Measurements from ENCODE around the gene ANP32E.

ANP32E gene

GRCh38 chr1:150273311-150273710, 37.4 kb upstream of the ANP32E start:
- DNase-seq (ENCODE audit: low spot score): no peak
- no peak for TF ChIP-seq CTCF (IDR thresholded peaks at IDR 0.05; ENCODE audit: borderline replicate concordance, control extremely low read depth, extremely low read depth, insufficient read depth, missing control alignments)
- in situ Hi-C loops (cut with MboI; ENCODE audit: low sequenced_read_pairs, unreplicated experiment): no loop called here

DNA sequence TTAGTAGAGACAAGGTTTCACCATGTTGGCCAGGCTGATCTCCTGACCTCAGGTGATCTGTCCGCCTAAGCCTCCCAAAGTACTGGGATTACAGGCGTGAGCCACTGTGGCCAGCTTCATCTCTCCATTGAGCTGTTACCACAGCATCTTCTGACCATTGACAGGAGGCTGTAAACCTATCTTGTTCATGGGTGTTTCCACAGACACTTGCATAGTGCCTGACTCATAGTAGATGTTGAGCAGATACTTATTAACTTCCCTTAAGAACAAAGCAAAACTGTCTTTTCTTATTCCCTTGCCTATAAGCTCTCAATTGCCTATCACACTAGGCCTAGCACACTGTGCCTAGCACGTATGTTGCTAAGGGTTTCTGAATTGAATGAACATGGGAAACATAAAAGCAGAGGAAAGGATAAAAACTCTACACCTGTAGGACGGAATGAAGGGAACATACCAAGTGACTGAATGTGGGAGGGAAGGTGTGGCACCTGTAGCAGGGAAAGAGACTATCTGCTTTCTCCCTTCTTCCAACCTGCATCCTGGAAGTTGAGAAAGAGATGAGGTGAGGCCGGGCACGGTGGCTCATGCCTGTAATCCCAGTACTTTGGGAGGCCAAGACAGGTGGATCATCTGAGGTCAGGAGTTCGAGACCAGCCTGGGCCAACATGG, 35.5 kb upstream of the ANP32E start:
- in situ Hi-C loops (cut with MboI; ENCODE audit: low sequenced_read_pairs, unreplicated experiment): no loop called here
- no peak for TF ChIP-seq CTCF (IDR thresholded peaks at IDR 0.05; ENCODE audit: borderline replicate concordance, control extremely low read depth, extremely low read depth, insufficient read depth, missing control alignments)
- no peak for DNase-seq (ENCODE audit: low spot score)

- TF ChIP-seq CTCF (IDR thresholded peaks at IDR 0.05; ENCODE audit: borderline replicate concordance, control extremely low read depth, extremely low read depth, insufficient read depth, missing control alignments): no peak
These were observed 33.5 kb upstream of the ANP32E start for GRCh38 chr1:150269451-150269850.

DNA sequence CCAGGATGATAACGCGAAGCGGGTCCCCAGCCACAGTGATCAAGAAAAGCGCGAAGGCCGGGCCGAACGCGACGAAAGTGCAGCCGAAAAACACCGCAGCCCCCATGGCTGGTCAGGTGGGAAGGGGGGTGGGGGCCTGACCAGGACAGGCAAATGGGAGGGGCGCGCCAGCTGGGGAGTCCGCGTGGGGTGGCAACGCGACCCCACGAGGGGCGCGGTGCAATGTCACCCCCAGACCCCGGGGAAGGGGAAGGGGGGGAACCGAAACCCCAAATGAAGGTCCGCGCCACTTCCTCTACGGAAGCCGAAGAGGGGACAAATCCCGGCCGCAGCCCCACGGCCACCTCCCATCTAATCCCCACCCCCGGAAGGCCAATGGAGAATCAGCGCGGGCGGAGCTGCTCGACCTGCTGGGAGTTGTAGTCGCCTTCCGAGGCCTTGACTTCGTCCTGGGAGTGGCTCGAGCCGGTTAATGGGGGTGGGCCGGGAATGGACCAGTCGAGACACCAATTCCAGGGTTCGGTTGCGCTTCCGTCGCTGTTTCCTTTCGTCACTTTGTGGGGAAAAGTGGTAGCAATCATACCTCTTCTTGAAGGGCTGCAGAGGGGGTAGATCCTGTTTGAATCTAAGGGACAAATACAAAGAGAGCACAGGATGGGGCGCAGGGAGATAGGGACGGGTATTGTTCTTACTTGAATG, 32.9 kb upstream of the ANP32E start, which contains the start of gene APH1A:
APH1A (minus strand) TSS at position 312 of the 699 bp plus-strand sequence; CDS start at position 106, 206 bp downstream.
- in situ Hi-C loops (cut with MboI; ENCODE audit: low sequenced_read_pairs, unreplicated experiment): no loop called here
- peak; percentile 98 for DNase-seq (ENCODE audit: low spot score)
- TF ChIP-seq CTCF (IDR thresholded peaks at IDR 0.05; ENCODE audit: borderline replicate concordance, control extremely low read depth, extremely low read depth, insufficient read depth, missing control alignments): no peak

More at GRCh38 chr1:150269451-150269850, 33.5 kb upstream of the ANP32E start:
- in situ Hi-C loops (cut with MboI; ENCODE audit: low sequenced_read_pairs, unreplicated experiment): no loop called here
- no peak for DNase-seq (ENCODE audit: low spot score)

GRCh38 chr1:150268340-150268704, 32.4 kb upstream of the ANP32E start:
- in situ Hi-C loops (cut with MboI; ENCODE audit: low sequenced_read_pairs, unreplicated experiment): no loop called here
- DNase-seq (ENCODE audit: low spot score): peak; percentile 55

DNA sequence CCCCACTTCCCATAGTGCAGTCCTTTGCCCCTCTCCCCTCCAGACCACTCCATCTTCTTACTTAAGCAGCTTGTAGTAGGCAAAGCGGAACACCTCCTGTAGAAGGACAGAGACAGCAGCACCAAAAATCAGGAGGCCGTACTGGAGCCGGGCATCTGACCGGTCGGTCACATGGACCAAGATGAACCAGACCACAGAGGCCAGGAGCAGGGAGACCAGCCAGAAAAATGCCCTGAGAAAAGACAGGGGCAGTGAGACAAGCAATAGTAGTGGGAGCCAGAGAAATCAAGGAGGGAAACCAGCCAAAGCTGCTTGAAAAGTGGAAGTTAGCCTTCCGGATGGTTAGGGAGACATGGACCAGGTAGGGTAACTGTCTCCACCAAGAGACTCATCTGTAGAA, 32.0 kb upstream of the ANP32E start:
- DNase-seq (ENCODE audit: low spot score): no peak
- in situ Hi-C loops (cut with MboI; ENCODE audit: low sequenced_read_pairs, unreplicated experiment): no loop called here
- no peak for TF ChIP-seq CTCF (IDR thresholded peaks at IDR 0.05; ENCODE audit: borderline replicate concordance, control extremely low read depth, extremely low read depth, insufficient read depth, missing control alignments)

More at GRCh38 chr1:150268340-150268704, 32.4 kb upstream of the ANP32E start:
- TF ChIP-seq CTCF (IDR thresholded peaks at IDR 0.05; ENCODE audit: borderline replicate concordance, control extremely low read depth, extremely low read depth, insufficient read depth, missing control alignments): no peak

Data from GM13976 (cell line).